Urinary bladder (tissue), 4 donors: ENCODE measurements around the gene ANKS1B. TPM values are rescaled to one million over a fixed set of nuclear protein-coding genes. Genes with fewer than 3 reads are reported as not detected.
"Not testable (repeated sequence)": the region's sequence is repeated elsewhere in the genome, so short reads cannot be mapped to it uniquely, and the experiment has no call there.

Experiments used
- DNase-seq: peaks from one replicate; pipeline ENCODE4 v3.0.0-alpha.2; 2015; ENCODE audit errors: extremely low spot score
- H3K27ac ChIP-seq: one replicate; pipeline ENCODE4 v1.5.1; 2013; ENCODE audit warnings: low read depth, mild to moderate bottlenecking, moderate library complexity
- H3K36me3 ChIP-seq: one replicate; pipeline ENCODE4 v1.6.1; 2013; ENCODE audit warnings: mild to moderate bottlenecking, moderate library complexity; ENCODE audit not compliant: insufficient read depth
- H3K4me1 ChIP-seq: one replicate; pipeline ENCODE4 v1.6.1; 2013; ENCODE audit warnings: mild to moderate bottlenecking, moderate library complexity; ENCODE audit not compliant: insufficient read depth
- H3K4me3 ChIP-seq: one replicate; pipeline ENCODE4 v1.5.1; 2013; ENCODE audit warnings: low read depth, low read length
- WGBS: extraction: QIAGEN DNeasy Blood & Tissue Kit; methylation state at CpG from one replicate; pipeline ENCODE4 v1.1.7; 2013; 5-methylcytosine and 5-hydroxymethylcytosine counted together
- polyA plus RNA-seq: library from polyadenylated mRNA; stranded (reverse); fragments of 200-250 nt; gene quantifications from one replicate; pipeline ENCODE4 v1.2.3, GENCODE V29; 2013
- total RNA-seq: library from RNA; depleted of rRNA; stranded (reverse); fragments of >200 nt; gene quantifications from one replicate; pipeline ENCODE4 v1.2.3, GENCODE V29; 2014
- donor health status: healthy with polysubstance abuse.
- donor health status: healthy.

Gene ANKS1B
- total and polyA plus RNA-seq, 2 donors: 4.9 to 43.7 TPM

GRCh38 chr12:99596762-99597161 lies 388.0 kb downstream of the ANKS1B start:
- H3K36me3 ChIP-seq: no peaks in the 10 kb centered on the region
- no peaks in the 10 kb centered on the region for H3K4me1 ChIP-seq
- H3K27ac ChIP-seq: no peak overlapping the region
- 88% methylated on average over 2 of the region's 2 CpGs for WGBS
- no peak overlapping the region for H3K4me3 ChIP-seq
- DNase-seq: no peak

- H3K4me3 ChIP-seq, DNase-seq, H3K4me1 ChIP-seq, H3K36me3 ChIP-seq, H3K27ac ChIP-seq: not testable (repeated sequence)
- WGBS: 63% methylated on average over 1 of the region's 1 CpG
These were observed 407.6 kb downstream of the ANKS1B start for GRCh38 chr12:99577125-99577524.

- no peak for DNase-seq
- 80% methylated on average over 2 of the region's 2 CpGs for whole genome bisulfite sequencing
- Histone ChIP-seq H3K4me1 (no peaks in the 10 kb centered on the region), H3K27ac (no peak overlapping the region), H3K36me3 (no peaks in the 10 kb centered on the region), H3K4me3 (no peak overlapping the region)
These were observed 410.8 kb downstream of the ANKS1B start for GRCh38 chr12:99573980-99574379.

- Histone ChIP-seq H3K4me3 (no peak overlapping the region), H3K4me1 (no peaks in the 10 kb centered on the region), H3K27ac (no peak overlapping the region), H3K36me3 (no peaks in the 10 kb centered on the region)
- no peak for DNase-seq
- 72% methylated on average over 2 of the region's 2 CpGs for WGBS
These were observed 417.7 kb downstream of the ANKS1B start for GRCh38 chr12:99567072-99567471.

GRCh38 chr12:99558109-99558508 lies 426.6 kb downstream of the ANKS1B start:
- Histone ChIP-seq H3K36me3 (no peaks in the 10 kb centered on the region), H3K27ac (no peak overlapping the region), H3K4me1 (no peaks in the 10 kb centered on the region), H3K4me3 (no peak overlapping the region)
- 97% methylated on average over 7 of the region's 7 CpGs for WGBS
- no peak for DNase-seq

GRCh38 chr12:99553461-99553860 lies 431.3 kb downstream of the ANKS1B start:
- Histone ChIP-seq H3K4me3 (no peak overlapping the region), H3K27ac (no peak overlapping the region), H3K36me3 (no peaks in the 10 kb centered on the region), H3K4me1 (no peaks in the 10 kb centered on the region)
- WGBS: 56% methylated on average over 3 of the region's 3 CpGs
- no peak for DNase-seq

- Histone ChIP-seq H3K27ac (no peak overlapping the region), H3K4me1 (no peaks in the 10 kb centered on the region), H3K4me3 (no peak overlapping the region), H3K36me3 (no peaks in the 10 kb centered on the region)
- DNase-seq: no peak
- WGBS: 90% methylated on average over 1 of the region's 1 CpG
These were observed 432.7 kb downstream of the ANKS1B start for GRCh38 chr12:99552022-99552421.

GRCh38 chr12:99549651-99550050 lies 435.1 kb downstream of the ANKS1B start:
- H3K4me3 ChIP-seq: no peak overlapping the region
- H3K4me1 ChIP-seq: no peaks in the 10 kb centered on the region
- H3K27ac ChIP-seq: no peak overlapping the region
- no peaks in the 10 kb centered on the region for H3K36me3 ChIP-seq
- WGBS: 93% methylated on average over 5 of the region's 5 CpGs
- DNase-seq: no peak

GRCh38 chr12:99549196-99549595 lies 435.5 kb downstream of the ANKS1B start:
- H3K36me3 ChIP-seq: no peaks in the 10 kb centered on the region
- no peak overlapping the region for H3K4me3 ChIP-seq
- no peaks in the 10 kb centered on the region for H3K4me1 ChIP-seq
- no peak overlapping the region for H3K27ac ChIP-seq
- WGBS: 94% methylated on average over 1 of the region's 1 CpG
- no peak for DNase-seq

GRCh38 chr12:99544457-99544856 lies 440.3 kb downstream of the ANKS1B start:
- Histone ChIP-seq H3K4me1 (no peaks in the 10 kb centered on the region), H3K36me3 (no peaks in the 10 kb centered on the region), H3K27ac (no peak overlapping the region), H3K4me3 (no peak overlapping the region)
- WGBS: 76% methylated on average over 1 of the region's 1 CpG
- no peak for DNase-seq

- Histone ChIP-seq H3K4me1 (no peaks in the 10 kb centered on the region), H3K4me3 (no peak overlapping the region), H3K27ac (no peak overlapping the region), H3K36me3 (no peaks in the 10 kb centered on the region)
- DNase-seq: no peak
- 67% methylated on average over 2 of the region's 2 CpGs for WGBS
These were observed 454.8 kb downstream of the ANKS1B start for GRCh38 chr12:99529966-99530365.

GRCh38 chr12:99528478-99528877 lies 456.3 kb downstream of the ANKS1B start:
- Histone ChIP-seq H3K27ac (no peak overlapping the region), H3K36me3 (no peaks in the 10 kb centered on the region), H3K4me3 (no peak overlapping the region), H3K4me1 (no peaks in the 10 kb centered on the region)
- no peak for DNase-seq

- no peak for DNase-seq
- Histone ChIP-seq H3K27ac (no peak overlapping the region), H3K36me3 (no peaks in the 10 kb centered on the region), H3K4me3 (no peak overlapping the region), H3K4me1 (no peaks in the 10 kb centered on the region)
- 81% methylated on average over 2 of the region's 2 CpGs for WGBS
These were observed 460.9 kb downstream of the ANKS1B start for GRCh38 chr12:99523853-99524252.

- no peaks in the 10 kb centered on the region for H3K36me3 ChIP-seq
- no peak for DNase-seq
- H3K4me3 ChIP-seq: no peak overlapping the region
- H3K27ac ChIP-seq: no peak overlapping the region
- 44% methylated on average over 2 of the region's 2 CpGs for WGBS
- H3K4me1 ChIP-seq: no peaks in the 10 kb centered on the region
These were observed 462.3 kb downstream of the ANKS1B start for GRCh38 chr12:99522456-99522855.

- Histone ChIP-seq H3K4me1 (no peaks in the 10 kb centered on the region), H3K4me3 (no peak overlapping the region), H3K27ac (no peak overlapping the region), H3K36me3 (no peaks in the 10 kb centered on the region)
- no peak for DNase-seq
- 92% methylated on average over 3 of the region's 3 CpGs for WGBS
These were observed 463.1 kb downstream of the ANKS1B start for GRCh38 chr12:99521664-99522063.
